H7 (cell line): Measurements from ENCODE around the gene PRR5L. TPM values are rescaled to one million over a fixed set of nuclear protein-coding genes. Genes with fewer than 3 reads are reported as not detected.
"Not testable (repeated sequence)": the region's sequence is repeated elsewhere in the genome, so short reads cannot be mapped to it uniquely, and the experiment has no call there.

Experiments
- DNase-seq: peaks from one replicate; pipeline ENCODE4 v3.0.0; 2012
- H3K27me3 ChIP-seq: 2 replicates; pipeline ENCODE4 v1.6.0; 2011; ENCODE audit warnings: mild to moderate bottlenecking, low read length; ENCODE audit not compliant: control insufficient read depth, insufficient read depth
- H3K36me3 ChIP-seq: replicated peaks from 2 replicates; pipeline ENCODE4 v1.5.1; 2011; ENCODE audit warnings: low read length; ENCODE audit not compliant: control insufficient read depth, insufficient read depth
- H3K4me3 ChIP-seq: 2 replicates; pipeline ENCODE4 v1.5.1; 2011; ENCODE audit warnings: low read depth, mild to moderate bottlenecking, control low read depth, low read length, moderate library complexity; ENCODE audit not compliant: insufficient read depth
- total RNA-seq: library from RNA; depleted of rRNA; stranded (reverse); fragments of >200 nt; shearing (Covaris generic); gene quantifications from 2 replicates; pipeline ENCODE4 v1.2.3, GENCODE V29; 2014; rRNA removed

Gene PRR5L
- total RNA-seq, 1 experiment from 2014 or later, result 5.8 TPM

DNA sequence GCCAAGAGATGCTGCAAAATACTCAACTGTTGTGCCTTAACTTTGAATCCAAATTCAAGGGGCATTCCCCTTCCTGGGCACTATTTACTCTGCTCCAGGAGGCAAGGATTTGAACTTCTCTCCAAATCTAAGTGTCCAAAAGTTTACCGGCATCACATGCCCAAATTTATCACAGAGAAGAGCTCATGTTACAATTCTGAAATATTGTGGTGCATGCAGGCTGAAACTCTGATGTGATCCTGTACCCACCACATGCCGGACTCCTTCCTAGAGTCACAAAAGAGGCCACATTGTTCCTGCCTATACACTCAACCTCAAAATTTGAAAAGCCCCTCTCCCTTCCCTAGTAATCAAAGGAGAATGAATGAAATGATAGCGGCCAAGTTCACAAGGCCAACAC lies 212.7 kb downstream of the PRR5L start:
- no peak for DNase-seq
- Histone ChIP-seq H3K4me3 (peak overlapping the region; percentile 92), H3K27me3 (no peaks in the 10 kb centered on the region), H3K36me3 (no peaks in the 10 kb centered on the region)

- Histone ChIP-seq H3K4me3 (peak overlapping the region; percentile 92), H3K36me3 (no peaks in the 10 kb centered on the region), H3K27me3 (no peaks in the 10 kb centered on the region)
- DNase-seq, result peak; percentile 17
These were observed 213.1 kb downstream of the PRR5L start for GRCh38 chr11:36509201-36509639.

- peak; percentile 87 for DNase-seq
- H3K36me3 ChIP-seq, result no peaks in the 10 kb centered on the region
- no peaks in the 10 kb centered on the region for H3K27me3 ChIP-seq
- peak within 1 kb of the TSS; percentile 92 for H3K4me3 ChIP-seq
These were observed 213.9 kb downstream of the PRR5L start, which contains the start of gene TRAF6 for GRCh38 chr11:36509694-36510593. Gene TRAF6, minus strand, starts transcription at chr11:36510272. Its CDS starts 8,757 bp downstream, at chr11:36501515.

- no peaks in the 10 kb centered on the region for H3K27me3 ChIP-seq
- no peaks in the 10 kb centered on the region for H3K36me3 ChIP-seq
- DNase-seq, result peak; percentile 49
These were observed 214.5 kb downstream of the PRR5L start for GRCh38 chr11:36510594-36510942.

GRCh38 chr11:36511062-36511461 lies 215.0 kb downstream of the PRR5L start:
- H3K4me3 ChIP-seq, H3K27me3 ChIP-seq, DNase-seq, H3K36me3 ChIP-seq: not testable (repeated sequence)

More at GRCh38 chr11:36510594-36510942, 214.5 kb downstream of the PRR5L start:
- peak overlapping the region; percentile 92 for H3K4me3 ChIP-seq

DNA sequence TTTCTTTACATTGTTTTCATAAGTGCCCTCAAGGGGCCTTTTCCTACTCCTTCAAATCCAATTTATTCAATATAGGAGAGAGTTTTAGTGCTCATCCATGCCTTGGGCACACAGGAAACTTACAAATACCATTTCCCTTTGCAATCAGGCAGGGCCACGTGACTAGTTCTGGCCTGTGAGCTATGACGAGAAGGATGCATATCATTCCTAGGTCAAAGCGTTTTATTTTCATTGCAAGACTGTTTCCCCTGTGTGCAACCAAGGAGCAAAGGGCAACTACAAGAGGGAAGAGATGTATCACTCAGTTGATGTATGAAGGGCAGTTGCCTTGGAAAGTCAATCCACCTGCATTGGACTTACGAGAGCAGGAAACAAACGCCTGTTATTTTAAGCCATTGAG lies 215.9 kb downstream of the PRR5L start:
- Histone ChIP-seq H3K27me3 (no peaks in the 10 kb centered on the region), H3K4me3 (no peak overlapping the region), H3K36me3 (no peaks in the 10 kb centered on the region)
- no peak for DNase-seq

DNA sequence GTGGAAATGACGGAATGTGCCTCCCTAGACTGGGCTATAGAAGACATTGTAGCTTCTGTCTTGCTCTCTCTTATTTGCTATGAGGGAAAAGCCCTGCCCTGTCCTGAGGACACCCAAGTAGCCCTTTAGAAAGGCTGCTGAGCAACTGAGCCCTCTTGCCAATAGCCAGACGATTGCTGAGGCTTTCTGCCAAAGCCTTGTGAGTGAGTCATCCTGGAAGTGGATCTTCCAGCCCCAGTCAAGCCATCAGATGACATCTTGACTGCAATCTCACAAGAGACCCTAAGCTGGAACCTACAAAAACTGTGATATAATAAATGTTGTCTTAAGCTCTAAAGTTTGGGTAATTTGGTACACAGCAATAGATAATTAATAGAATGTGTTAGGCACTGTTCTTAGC lies 217.9 kb downstream of the PRR5L start:
- no peak for DNase-seq
- Histone ChIP-seq H3K27me3 (no peaks in the 10 kb centered on the region), H3K4me3 (no peak overlapping the region), H3K36me3 (no peaks in the 10 kb centered on the region)

Other genes starting within 250 kb of the PRR5L start
- 34.4 and 35.4 TPM in 2 replicates for gene COMMD9, start 6.9 kb upstream of the PRR5L start, total RNA-seq
- gene TRAF6, start 214.0 kb downstream of the PRR5L start, total RNA-seq, result 6.0 and 6.9 TPM in 2 replicates